Measurements from ENCODE around the gene EIF2D.

The EIF2D gene

GRCh38 chr1:206575894-206576737 is 36.1 kb downstream of the EIF2D start:
- TF ChIP-seq EGR1 (IDR thresholded peaks at IDR 0.05) (no peak), USF1 (IDR thresholded peaks at IDR 0.05) (no peak), RAD21 (IDR thresholded peaks at IDR 0.05; ENCODE audit: low read depth) (no peak), EP300 (IDR thresholded peaks at IDR 0.05; ENCODE audit: borderline replicate concordance) (no peak), TAF1 (IDR thresholded peaks at IDR 0.05; ENCODE audit: low read depth) (no peak), CEBPB (IDR thresholded peaks at IDR 0.05) (no peak), CREB1 (IDR thresholded peaks at IDR 0.05; ENCODE audit: low read depth) (no peak), ZBTB7A (IDR thresholded peaks at IDR 0.05; ENCODE audit: low read depth) (no peak), MAX (IDR thresholded peaks at IDR 0.05) (no peak), REST (IDR thresholded peaks at IDR 0.05; ENCODE audit: low read depth) (no peak), TEAD4 (IDR thresholded peaks at IDR 0.05) (no peak), NFIC (IDR thresholded peaks at IDR 0.05) (no peak), YY1 (IDR thresholded peaks at IDR 0.05; ENCODE audit: low read depth) (no peak), TCF12 (IDR thresholded peaks at IDR 0.05; ENCODE audit: low read depth) (no peak), FOXM1 (IDR thresholded peaks at IDR 0.05; ENCODE audit: borderline replicate concordance, low read depth) (no peak)

- TF ChIP-seq EP300 (IDR thresholded peaks at IDR 0.05; ENCODE audit: borderline replicate concordance) (no peak), NFIC (IDR thresholded peaks at IDR 0.05) (no peak), REST (IDR thresholded peaks at IDR 0.05; ENCODE audit: low read depth) (no peak), TAF1 (IDR thresholded peaks at IDR 0.05; ENCODE audit: low read depth) (no peak), FOXM1 (IDR thresholded peaks at IDR 0.05; ENCODE audit: borderline replicate concordance, low read depth) (no peak), ZBTB7A (IDR thresholded peaks at IDR 0.05; ENCODE audit: low read depth) (no peak), CEBPB (IDR thresholded peaks at IDR 0.05) (no peak), YY1 (IDR thresholded peaks at IDR 0.05; ENCODE audit: low read depth) (no peak), CREB1 (IDR thresholded peaks at IDR 0.05; ENCODE audit: low read depth) (no peak), TEAD4 (IDR thresholded peaks at IDR 0.05) (no peak), USF1 (IDR thresholded peaks at IDR 0.05) (no peak), TCF12 (IDR thresholded peaks at IDR 0.05; ENCODE audit: low read depth) (no peak)
These were observed 36.9 kb downstream of the EIF2D start for GRCh38 chr1:206575165-206575893.

GRCh38 chr1:206573762-206574161 is 38.5 kb downstream of the EIF2D start:
- TF ChIP-seq RAD21 (IDR thresholded peaks at IDR 0.05; ENCODE audit: low read depth) (no peak), FOXM1 (IDR thresholded peaks at IDR 0.05; ENCODE audit: borderline replicate concordance, low read depth) (no peak), MAX (IDR thresholded peaks at IDR 0.05) (no peak), TAF1 (IDR thresholded peaks at IDR 0.05; ENCODE audit: low read depth) (no peak), EP300 (IDR thresholded peaks at IDR 0.05; ENCODE audit: borderline replicate concordance) (no peak), USF1 (IDR thresholded peaks at IDR 0.05) (no peak), TCF12 (IDR thresholded peaks at IDR 0.05; ENCODE audit: low read depth) (no peak), ZBTB7A (IDR thresholded peaks at IDR 0.05; ENCODE audit: low read depth) (no peak), NFIC (IDR thresholded peaks at IDR 0.05) (no peak), REST (IDR thresholded peaks at IDR 0.05; ENCODE audit: low read depth) (no peak), EGR1 (IDR thresholded peaks at IDR 0.05) (no peak), CREB1 (IDR thresholded peaks at IDR 0.05; ENCODE audit: low read depth) (no peak), YY1 (IDR thresholded peaks at IDR 0.05; ENCODE audit: low read depth) (no peak)
